Stimulated activated CD8-positive, alpha-beta memory T cell treated with anti-CD3 and anti-CD28 coated beads, Interleukin-4, amount 100 ng/mL, for 24 hours (primary cell): Measurements from ENCODE around the gene OR12D3.
"Not testable (repeated sequence)": the region's sequence is repeated elsewhere in the genome, so short reads cannot be mapped to it uniquely, and the experiment has no call there.

Experiments used
- DNase-seq: peaks from one replicate; pipeline ENCODE4 v3.0.0-alpha.2; 2020; ENCODE audit warnings: low read depth

OR12D3 gene, protein sequence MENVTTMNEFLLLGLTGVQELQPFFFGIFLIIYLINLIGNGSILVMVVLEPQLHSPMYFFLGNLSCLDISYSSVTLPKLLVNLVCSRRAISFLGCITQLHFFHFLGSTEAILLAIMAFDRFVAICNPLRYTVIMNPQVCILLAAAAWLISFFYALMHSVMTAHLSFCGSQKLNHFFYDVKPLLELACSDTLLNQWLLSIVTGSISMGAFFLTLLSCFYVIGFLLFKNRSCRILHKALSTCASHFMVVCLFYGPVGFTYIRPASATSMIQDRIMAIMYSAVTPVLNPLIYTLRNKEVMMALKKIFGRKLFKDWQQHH

DNA sequence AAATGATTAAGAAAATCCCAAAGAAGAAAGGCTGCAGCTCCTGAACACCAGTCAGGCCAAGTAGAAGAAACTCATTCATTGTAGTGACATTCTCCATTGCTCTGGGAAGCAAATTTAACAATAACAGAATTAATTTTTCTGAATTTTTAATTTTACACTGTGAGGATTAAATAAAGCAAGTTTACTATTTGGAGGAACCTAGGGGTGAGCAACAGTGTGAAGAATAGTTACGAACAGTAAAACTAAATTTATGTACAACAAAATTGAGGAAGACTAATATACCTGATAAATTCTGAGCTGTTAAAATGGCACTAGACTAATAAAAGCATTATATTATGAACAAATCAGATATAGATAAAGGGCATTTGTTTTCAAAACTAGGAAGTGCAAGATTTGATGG lies at the start of gene OR12D3:
TSS of gene OR12D3 (minus strand) at position 101 of the 400 bp plus-strand sequence. CDS start at position 97, 4 bp downstream.
- no peak for DNase-seq

DNA sequence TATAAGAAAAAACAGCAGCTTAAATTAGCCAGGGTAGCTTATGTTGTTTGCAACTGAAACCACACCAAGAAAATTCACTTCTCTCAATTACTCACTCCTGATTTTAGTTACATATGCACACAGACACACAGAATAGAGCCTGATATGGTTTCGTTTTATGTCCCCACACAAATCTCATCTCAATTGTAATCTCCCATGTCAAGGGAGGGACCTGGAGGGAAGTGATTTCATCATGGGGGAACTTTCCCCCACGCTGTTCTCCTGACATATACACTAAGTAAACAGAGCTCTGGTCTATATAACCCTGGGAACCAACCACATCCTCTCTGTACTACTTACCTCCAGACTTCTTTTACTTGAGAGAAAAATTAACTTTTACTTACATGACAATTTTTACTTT lies 49.5 kb upstream of the OR12D3 start:
- no peak for DNase-seq

DNA sequence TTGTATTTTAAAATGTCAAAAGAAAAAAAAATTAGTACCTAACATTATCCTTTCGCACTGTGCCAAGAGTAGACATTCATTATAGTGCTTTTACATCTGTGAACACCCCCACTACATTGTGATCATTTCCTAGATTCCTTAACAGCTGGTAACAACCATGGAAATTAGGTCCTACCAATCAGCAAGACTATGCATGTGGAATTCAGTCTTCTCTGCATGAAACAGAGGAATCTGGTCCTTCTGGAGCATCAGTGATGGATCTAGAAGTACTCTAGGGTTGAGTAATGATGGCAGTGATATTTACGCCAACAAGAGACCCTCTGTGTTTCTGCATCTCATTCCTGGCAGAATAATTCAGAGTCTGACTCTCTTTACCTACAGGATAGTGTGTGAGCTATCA lies 49.1 kb upstream of the OR12D3 start:
- DNase-seq, result no peak

DNA sequence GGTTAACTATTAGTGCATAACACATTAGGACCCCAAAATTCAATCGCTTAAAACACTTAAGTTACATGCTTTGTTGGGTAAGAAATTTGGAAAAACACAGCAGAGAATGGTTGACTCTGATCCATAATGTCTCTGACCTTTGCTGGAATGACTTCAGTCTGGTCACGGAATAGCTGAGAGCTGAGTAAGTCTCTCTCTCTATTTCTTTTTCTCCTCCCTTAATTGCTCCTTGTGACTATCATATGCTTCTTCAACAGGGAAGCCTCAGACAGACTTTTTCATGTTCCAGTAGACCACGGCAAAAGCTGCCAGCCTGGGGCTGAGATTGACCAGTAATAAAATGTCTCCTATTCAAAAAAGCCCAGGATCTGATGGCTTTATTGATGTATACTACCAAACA lies 44.4 kb upstream of the OR12D3 start:
- DNase-seq, result no peak

GRCh38 chr6:29414588-29414987 lies 39.5 kb upstream of the OR12D3 start, which contains the start of gene OR12D1:
OR12D1 (plus strand) TSS chr6:29414928.
- DNase-seq, result no peak

DNA sequence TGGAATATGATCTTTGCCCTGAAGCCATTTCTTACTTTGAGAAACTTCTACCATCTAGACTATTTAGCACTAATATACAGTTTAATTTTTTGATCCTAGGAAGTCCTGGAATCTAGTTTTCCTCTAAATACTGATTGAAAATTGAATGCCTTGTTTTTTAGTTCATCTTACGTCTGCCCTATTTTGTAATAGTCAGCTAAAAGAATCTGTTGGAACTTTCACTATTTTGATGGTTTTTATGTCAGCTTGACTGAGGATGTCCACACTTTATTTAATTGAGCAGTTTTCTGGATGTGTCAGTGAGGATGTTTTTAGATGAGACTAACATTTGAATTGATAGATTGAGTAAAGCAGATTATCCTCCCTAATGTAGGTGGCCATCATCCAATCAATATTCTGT lies 28.7 kb upstream of the OR12D3 start:
- no peak for DNase-seq

DNA sequence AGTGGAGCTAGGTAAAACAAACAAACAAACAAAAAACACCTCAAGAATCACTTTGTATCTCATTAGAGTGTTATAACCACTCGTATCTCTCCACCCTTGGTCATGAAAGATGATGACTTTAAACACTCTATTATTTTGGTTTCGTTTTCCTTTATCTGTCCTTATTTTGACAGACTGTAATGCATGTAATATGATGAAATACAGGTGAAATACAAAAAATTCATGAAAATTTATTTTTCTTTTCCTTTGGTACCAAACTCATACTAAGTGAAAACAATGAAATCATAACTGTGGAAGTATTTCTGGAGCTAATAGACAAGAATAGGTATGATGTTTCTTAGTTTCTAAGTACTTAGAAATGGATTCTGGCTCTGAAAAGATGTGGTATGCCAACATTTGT lies 24.4 kb upstream of the OR12D3 start:
- no peak for DNase-seq

- DNase-seq, result no peak
Observed at GRCh38 chr6:29395331-29395730, 20.2 kb upstream of the OR12D3 start, which contains the start of gene OR12D2. OR12D2 (plus strand) TSS chr6:29395631; CDS start chr6:29396700, 1,069 bp downstream.

- no peak for DNase-seq
Observed at GRCh38 chr6:29388533-29388932, 13.4 kb upstream of the OR12D3 start.

DNA sequence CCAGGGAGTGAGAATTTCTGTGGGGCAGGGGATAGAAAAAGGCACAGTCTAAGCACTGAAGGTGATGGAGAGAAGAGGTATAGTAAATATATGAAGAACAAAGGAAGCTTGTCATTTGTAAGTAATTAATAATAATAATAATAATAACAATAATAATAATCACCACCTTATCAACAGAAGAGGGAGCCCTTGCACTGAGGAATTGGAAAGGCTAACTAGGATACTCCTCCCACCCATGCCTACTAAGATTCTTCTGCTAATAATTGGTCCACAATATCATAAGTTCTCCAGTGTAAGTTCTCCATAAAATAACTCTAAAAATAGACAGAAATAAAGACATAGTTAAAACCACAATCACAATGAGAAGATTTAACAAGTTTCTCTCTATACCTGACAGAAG lies 912 bp upstream of the OR12D3 start:
- no peak for DNase-seq

GRCh38 chr6:29368765-29369164 lies 6.3 kb downstream of the OR12D3 start, which contains the start of gene OR5V1:
OR5V1 (minus strand) TSS chr6:29368865; CDS start chr6:29356195, 12,670 bp downstream.
- DNase-seq, result no peak

- no peak for DNase-seq
Observed at GRCh38 chr6:29355603-29356002, 19.5 kb downstream of the OR12D3 start.

- no peak for DNase-seq
Observed at GRCh38 chr6:29354980-29355379, 20.1 kb downstream of the OR12D3 start.

- DNase-seq, result not testable (repeated sequence)
Observed at GRCh38 chr6:29349348-29349747, 25.7 kb downstream of the OR12D3 start.

- no peak for DNase-seq
Observed at GRCh38 chr6:29345380-29345779, 29.7 kb downstream of the OR12D3 start.

DNA sequence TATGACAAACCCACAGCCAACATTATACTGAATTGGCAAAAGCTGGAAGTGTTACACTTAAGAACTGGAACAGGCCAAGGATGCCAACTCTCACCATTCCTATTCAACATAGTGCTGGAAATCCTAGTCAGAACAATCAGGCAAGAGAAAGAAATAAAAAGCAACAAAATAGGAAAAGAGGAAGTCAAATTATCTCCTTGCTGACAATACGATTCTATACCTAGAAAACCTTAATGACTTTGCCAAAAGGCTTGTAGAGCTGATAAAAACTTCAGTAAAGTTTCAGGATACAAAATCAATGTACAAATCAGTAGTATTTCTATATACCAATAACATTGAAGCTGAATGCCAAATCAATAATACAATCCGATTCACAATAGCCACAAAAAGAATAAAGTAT lies 38.8 kb downstream of the OR12D3 start:
- no peak for DNase-seq

DNA sequence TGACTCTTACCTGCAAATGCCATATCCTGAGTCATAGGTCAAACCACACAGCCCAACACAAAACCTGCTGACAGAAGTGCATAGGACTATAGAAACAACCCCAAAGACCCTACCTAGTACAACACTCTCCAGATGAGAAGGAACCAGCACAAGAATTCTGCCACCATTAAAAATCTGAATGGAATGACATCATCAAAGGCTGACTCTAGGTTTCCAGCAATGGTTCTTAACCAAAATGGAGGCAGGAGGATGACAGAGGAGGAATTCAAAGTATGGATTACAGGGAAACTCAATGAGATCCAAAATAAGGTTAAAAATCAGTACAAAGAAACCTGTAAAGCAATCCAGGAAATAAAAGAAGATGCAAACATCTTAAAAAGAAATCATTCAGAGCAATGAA lies 42.4 kb downstream of the OR12D3 start:
- DNase-seq, result no peak

- DNase-seq, result no peak
Observed at GRCh38 chr6:29325777-29326176, 49.3 kb downstream of the OR12D3 start.
